DMS79 treated with DMSO at 0.1 percent for 48 hours (cell line): Measurements from ENCODE around the gene LAMC3.
A peak's percentile ranks its signal among the peaks of the same experiment; 100 is the strongest.

ENCODE experiments used
- DNase-seq: peaks from one replicate; lab custom pipeline; 2025; lab: John Stamatoyannopoulos, UW

Gene LAMC3

DNA sequence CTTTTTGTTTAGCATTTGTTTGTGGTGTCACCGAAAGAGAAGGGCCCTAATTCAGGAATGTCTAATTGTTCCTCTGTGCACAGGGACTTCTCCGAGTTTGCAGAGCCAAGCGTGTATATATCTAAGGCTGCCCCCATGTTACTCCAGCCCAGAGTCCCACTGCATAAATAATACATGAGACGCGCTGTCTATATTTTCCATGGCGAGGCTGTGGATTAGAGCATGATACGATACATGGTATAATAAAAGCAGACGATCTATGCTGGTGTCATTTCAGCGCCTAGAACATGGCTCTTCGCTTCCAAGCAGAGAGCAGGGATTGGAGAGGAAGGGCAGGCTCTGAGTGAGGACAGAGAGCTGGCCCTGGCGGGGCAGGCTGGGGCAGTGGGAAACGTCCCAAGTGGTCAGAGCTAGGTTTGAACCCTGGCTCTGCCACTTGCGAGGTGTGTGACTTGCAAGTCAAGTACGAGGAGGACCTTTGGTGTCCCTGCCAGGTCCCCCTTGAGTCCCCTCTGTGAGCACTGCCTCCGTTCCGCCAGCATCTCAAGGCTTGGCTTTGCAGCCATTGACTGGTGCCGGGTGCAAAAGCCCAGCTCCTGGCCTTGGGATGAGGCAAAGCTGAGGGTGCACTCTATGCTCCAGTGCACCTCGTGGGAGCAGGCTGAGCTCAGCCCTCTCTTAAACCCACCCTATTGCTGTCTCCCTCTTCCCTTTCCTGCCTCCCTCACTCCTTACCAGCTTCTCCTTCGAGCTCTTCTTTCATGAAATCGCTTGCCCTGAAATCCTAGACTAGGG lies 29.2 kb upstream of the LAMC3 start:
- DNase-seq, result no peak

DNA sequence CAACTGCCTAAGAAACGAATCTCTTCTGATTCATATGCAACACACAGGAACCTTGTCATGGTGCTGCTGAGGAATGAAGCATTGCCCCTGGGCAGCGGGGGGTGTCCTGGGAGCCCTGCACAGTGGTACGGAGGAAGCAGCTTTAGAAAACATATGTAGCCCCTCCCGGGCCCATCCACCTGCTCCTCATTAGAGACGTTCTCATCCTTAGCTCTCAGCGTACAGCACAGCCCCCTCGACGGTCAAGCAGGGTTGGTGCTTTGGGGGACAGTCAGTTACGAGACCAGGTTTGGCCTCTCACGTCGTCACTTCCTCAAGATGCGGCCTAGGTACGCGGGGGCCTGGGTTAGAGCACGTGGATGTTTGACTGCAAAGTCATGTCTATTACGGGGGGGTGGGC lies 28.4 kb upstream of the LAMC3 start:
- no peak for DNase-seq

DNA sequence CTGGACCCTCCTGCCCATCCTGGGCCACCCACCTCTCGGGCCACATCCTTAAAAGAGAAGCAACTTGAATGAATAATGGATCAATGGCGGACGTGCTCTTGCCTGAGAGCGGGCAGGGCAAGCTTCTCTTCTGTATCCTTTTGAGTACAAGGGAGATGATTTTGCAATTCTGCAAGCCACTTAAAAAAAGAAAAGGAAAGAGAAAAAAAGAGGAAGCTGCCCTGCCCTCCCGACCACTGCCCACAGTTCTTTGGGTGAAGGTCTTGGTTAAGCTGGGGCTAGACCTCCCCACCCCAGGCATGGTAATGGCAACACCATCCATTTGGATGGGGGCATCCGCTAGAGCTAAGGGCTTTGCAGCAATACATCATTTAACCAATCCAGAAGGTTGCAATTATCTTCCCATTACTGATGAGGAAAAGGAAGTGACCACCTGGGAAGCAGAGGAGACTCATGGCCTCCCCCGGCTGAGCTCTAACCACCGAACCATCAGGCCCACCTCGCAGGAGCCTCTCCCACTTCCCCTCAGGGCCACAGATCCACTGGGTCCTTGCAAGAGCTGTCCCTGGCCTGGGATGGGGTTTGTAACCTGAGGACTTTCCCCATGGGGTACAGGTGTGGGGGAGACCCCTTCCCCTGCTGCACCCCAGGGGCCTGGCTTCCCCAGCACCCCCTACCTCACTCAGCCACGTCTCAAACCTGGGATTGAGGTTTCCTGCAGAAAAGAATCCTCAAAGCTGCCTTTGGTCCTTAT lies 27.8 kb upstream of the LAMC3 start:
- no peak for DNase-seq

DNA sequence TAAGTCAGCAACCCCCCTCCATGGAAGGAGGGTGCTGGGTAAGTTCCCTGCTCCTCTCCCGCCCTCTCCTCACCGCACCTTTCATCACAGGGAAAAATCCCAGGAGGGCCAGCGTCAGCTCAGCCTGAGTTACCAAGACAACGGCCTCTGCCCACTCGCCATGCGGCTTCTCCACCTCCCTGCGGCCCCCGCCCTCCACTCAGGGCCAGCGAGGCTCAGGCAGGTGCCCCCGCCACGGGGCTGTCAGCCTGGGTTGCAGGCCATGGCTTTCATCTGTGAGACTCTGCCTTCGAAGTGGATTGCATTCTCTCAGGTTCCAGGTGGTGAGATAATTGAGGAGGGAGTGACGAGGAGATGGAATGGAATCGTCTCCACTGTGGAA lies 27.2 kb upstream of the LAMC3 start:
- peak; percentile 14 for DNase-seq

DNA sequence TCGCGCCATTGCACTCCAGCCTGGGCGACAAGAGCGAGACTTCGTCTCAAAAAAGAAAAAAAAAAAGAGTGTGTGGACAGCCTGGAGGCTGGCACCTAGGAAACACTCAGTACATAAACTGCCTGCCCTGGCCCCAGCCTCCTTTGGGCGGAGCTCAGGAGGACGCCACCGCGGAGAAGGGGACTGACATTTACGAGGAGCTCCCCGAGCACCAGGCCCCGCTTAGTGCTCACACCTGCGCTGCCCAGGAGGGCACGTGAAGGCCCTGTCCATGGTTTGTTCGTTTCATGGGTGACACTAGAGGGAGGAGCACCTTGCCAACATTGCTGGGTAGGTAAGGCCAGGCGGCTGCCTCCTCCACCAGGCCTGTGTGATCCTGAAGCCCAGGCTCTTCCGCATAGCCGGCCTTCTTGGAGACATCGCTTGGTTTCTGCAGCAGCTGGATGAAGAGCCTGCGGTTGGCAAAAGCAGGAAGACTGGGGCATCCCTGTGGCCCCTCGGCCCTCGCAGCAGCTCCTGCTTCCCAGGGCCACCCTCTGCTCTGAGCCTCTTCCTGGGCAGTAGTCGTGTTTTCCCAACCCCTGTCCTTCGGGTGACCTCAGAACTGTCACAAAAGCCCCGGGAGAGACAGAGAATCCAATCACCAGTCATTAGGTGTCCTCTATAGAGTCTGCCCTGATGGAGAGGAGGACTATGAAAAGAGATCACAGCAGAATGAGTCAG lies 26.2 kb upstream of the LAMC3 start:
- DNase-seq, result peak; percentile 43

DNA sequence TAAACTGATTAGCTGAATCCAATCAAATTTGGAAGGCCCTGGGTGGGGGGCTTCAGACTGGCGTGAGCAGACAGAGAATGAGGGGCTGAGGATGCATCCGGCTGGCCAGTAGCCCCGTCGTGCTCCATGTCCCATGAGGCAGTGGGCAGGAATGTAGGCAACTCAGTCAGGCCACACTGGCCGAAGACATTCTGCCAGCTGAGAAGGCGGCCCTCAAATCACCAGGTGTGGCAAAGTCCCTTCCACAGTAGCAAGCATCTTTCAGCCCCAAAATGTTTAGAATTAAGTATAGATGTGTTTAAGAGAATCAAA lies 25.7 kb upstream of the LAMC3 start:
- no peak for DNase-seq

DNA sequence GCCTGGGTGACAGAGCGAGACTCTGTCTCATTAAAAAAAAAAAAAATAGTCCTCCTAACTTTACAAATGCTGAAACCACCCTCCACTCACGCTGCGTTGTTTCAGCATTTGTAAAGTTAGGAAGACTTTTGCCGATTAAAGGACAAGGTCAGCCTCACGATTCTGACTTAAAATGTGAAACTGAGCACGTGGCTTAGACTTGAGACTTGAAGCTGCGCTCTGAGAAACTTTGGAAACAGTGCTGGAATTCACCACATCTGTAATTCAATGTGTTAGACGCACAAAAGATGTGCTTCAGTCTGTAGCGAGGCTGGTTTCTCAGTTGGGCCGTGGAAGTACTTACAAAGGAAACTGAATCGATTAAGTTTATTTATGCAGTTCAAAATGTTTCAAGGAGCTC lies 25.0 kb upstream of the LAMC3 start:
- DNase-seq, result no peak

DNA sequence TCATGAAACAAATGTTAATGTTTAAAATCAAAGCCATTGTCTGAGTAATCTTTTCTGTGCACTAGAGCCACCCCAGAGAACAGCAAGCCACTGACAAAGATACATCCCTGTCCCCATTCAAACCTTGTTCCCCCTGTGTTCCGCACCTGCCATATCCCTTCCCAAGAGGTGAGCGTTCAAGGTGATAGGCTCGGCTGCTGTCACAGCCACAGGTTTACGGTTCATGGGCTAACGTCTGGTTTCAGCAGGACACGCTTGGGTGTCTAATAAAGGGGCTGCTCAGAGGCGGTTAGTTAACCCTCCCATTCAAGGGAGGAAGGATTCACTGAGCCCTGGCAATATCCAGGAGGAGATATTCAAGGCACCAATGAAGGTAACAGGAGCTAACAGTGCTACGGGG lies 24.5 kb upstream of the LAMC3 start:
- DNase-seq, result peak; percentile 72

DNA sequence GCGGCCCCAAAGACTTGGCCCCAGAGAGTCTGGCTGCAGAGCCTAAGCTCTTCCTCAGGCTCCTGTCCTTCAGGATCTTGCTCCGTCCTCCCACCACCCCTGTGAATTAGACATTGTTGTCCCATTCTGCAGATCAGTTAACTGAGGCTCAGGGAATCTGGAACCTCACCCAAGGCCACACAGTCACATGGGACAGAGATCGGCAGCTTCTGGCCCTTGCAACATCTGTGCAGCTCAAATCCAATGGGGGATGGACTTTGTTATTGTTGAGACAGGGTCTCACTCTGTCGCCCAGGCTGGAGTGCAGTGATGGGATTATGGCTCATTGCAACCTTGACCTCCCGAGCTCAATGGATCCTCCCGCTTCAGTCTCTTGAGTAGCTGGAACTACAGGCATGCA lies 23.9 kb upstream of the LAMC3 start:
- DNase-seq, result no peak

DNA sequence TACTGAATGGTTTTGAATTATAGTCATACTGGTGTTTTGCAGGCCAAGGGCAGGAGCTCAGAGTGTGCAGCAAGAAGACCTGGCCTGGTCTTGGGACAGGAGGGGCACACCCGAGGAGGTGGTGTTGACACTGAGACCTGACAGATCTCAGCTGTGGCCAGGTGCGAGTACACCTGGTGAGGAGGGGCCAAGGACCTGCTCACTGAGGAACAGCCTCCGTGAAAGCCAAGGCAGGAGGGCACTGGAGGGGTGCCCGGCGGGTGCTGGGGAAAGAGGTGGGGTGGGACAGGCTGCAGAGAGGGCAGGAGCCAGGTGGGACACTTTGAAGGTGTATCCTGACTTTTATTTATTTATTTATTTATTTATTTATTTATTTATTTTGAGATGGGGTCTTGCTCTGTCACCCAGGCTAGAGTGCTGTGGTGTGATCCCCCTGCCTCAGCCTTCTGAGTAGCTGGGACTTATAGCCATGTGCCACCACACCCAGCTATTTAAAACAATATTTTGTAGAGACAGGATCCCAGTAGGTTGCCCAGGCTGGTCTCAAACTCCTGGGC lies 23.3 kb upstream of the LAMC3 start:
- peak; percentile 6 for DNase-seq

DNA sequence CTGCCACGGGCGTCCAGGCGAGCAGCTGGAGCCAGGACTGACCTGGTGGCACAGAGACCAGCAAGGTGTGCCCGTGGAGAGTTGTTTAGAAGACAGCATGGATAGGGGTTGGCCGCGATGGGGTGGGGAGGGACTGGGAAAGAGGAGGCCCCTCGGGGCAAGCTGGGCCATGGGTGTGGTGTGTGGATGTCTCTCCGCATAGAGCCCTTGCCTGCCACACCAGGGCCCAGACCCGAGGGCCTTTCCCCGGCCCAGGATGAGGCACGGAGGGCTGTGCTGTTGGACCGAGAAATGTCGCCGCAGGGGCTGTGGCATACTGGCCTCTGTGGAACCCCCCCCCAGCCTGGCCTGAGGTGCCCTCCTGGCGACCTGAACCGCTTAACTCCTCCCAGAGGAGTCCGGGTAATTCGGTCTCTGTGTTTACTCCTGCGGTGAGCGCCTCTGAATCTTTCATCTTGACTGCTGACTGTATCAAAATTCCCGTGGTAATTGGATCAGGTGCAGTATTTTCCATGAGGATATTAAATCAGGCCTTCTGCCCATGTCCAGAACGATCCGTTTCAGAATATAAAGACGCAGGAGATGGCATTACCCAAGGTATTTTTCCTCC lies 22.5 kb upstream of the LAMC3 start:
- DNase-seq, result no peak

DNA sequence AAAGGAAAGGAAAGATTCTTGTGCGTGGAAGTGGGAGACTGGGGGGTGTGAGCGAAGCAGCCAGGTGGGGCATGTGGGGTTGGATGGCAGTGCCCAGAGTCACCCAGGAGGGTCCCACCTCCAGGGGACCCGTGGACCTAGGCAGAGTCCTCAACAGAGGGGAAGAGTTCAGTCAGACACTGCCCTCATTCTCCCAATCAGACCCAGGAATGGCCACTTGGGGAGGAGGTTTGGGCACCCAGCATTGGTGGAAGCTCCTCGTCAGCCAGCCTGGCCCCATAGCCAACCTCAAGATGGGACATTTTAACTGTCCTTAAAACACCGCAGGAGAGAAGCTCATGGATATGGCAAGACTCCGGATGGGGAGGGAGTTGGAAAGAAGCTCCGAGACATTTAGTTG lies 21.9 kb upstream of the LAMC3 start:
- no peak for DNase-seq

DNA sequence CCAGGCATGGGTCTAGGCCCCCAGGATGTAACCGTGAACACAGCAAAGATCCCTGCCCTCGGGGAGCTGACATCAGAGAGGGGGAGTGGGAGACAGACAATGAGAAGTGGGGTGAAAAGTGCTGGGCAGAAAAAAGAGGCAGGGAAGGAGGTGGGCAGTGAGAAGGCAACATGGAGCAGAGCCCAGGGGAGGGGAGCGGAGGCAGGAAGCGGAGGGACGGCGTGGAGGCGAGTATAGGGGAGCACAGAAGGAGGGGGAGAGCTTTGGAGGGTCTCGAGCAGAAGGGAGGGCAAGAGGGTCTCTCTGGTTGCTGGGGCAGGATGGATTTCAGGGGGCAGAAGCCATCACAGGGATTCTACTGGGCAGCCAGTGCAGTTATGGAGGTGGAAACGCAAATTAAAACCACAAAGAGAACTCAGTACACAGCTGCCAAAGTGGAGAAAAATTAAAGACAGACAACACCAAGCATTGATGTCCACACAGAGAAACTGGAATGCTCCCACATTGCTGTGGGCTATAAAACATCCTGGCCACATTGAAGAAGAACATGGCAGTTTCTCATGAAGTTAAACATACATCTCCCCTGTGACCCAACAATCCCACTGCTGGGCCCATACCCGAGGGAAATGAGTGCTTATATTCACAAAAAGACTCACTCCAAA lies 21.1 kb upstream of the LAMC3 start:
- no peak for DNase-seq

DNA sequence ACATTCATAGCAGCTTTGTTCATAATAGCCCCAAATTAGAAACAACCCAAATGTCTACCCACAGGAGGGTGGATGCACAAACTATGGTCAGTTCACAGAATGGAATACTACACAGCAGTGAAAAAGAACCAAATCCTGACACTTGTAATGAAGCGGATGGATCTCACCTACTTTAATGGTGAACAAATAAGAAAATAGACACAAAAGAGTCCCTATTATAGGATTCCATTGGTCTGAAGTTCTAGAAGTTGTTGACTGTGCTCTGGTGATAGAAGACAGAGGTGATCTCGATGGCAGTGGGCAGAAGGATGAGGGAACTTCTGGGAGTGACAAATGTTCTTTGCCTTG lies 20.6 kb upstream of the LAMC3 start:
- DNase-seq, result no peak

DNA sequence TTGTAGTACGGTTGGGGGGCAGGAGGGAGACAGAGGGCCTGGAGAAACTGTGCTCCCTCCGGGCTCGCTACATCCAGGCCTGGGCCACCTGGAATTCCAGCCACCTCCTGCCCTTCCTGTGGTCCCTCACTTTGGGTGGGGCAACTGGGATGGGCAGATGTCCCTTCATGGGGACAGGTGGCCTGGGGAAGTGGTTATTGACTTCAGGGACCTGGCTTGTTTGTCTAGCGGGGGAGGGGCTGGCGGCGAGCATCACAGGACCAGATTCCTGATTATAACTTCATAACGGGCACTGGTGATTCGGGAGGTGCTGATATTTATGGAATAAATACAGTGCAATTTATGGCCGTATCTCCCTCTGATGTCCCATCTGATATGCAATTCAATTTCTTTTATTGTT lies 20.1 kb upstream of the LAMC3 start:
- DNase-seq, result no peak

DNA sequence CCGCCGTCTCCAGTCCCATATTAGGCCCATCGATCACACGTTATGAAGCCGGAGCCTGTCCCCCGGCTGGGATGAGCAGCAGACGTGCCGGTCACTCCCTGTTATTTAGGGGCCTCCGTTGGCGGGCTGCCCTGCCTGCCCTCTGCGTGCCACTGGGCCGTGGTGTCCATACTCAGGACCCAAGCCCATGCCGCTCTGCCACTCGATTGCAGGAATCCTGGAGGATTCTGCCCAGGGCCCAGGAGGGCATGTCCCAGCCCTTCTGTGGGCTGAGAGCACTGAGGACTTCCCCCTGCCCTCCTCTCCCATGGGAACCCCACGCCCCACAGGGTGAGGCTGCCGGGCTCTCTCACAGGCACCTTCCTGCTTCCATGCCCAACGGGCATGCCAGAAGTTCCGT lies 19.6 kb upstream of the LAMC3 start:
- DNase-seq, result no peak

DNA sequence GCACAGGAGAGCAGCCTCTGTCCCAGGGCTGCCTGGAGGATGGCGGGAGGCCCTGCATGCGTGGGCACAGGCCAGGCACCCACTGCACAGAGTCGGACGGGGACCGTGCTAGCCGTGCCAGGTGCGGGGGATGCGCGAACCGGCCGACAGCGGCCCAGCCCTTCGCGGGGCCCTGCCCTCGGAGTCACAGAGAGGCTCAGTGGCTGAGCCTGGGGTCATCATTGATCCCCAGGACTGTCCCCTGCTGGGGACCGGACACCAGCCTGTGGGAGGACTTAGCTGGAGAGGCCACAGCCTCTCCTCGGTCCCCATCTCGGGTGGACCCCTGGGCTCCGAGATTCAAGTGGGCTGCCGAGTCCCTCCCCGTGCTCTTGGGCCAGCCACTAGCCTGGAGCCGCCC lies 19.1 kb upstream of the LAMC3 start:
- DNase-seq, result no peak

DNA sequence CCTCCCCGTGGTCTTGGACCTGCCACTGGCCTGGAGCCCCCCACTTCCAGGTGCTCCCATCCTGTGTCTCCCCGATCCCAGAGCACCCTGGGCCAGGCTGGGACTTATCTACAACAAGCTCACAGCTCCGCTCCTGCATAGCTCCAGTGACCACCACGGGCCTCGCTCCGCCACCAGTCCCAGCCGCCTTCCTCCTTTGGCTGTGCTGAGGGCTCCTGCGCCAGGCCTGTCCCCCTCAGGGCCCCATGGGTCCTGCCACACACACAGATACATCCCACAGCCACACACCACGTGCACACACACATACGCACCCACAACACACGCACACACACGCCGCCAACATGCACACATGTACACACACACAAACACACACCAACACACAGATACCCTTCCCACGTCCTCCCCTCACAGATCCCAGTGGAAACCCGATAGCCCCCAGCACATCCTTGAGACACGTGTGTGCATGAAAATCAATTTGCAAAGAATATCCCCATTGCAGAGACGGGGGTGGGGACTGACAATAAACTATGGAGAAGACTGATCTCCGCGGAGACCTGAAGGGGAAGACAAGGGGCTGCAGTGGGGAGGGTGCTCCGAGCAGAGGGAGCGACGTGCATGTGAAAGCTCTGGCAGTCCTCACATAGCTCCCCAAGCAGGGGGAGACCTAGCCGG lies 18.5 kb upstream of the LAMC3 start:
- no peak for DNase-seq

DNA sequence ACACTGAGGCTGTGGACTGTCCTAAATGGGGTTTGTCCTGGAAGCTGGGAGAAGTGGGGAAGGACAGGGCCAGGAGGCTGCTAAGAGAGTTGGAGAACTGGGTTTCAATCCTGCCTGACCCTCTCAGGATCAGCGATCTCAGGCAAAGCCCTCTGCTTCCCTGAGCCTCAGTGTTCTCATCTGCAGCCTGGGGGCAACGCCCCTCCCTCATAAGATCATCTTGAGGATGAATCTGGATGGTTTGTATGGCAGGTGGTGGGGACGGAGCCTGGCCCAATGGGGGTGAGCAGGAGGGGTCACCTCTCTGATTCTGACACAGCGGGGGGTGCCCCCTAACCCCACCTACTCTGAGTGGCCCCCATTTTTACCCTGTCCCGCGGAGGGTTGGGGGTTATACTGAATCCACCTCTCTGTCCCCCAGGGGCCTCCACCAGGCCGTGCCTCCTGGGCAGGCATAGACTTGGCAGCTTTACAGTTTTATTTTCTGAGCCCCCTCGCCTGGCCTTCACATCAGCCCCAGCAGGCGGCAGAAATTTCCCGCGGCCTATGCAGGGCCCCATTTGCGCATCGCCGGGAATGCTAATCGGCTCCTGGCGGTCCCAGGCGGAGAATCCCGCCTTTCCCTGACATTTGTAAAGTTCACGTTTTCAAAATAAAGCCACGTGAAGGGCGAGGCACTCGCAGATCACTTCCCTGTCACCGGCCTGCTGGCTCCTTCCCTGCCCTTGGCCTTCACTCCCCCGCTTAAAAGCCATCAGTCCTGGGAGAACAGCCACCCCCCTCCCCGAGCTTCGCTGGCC lies 17.8 kb upstream of the LAMC3 start:
- DNase-seq, result no peak

DNA sequence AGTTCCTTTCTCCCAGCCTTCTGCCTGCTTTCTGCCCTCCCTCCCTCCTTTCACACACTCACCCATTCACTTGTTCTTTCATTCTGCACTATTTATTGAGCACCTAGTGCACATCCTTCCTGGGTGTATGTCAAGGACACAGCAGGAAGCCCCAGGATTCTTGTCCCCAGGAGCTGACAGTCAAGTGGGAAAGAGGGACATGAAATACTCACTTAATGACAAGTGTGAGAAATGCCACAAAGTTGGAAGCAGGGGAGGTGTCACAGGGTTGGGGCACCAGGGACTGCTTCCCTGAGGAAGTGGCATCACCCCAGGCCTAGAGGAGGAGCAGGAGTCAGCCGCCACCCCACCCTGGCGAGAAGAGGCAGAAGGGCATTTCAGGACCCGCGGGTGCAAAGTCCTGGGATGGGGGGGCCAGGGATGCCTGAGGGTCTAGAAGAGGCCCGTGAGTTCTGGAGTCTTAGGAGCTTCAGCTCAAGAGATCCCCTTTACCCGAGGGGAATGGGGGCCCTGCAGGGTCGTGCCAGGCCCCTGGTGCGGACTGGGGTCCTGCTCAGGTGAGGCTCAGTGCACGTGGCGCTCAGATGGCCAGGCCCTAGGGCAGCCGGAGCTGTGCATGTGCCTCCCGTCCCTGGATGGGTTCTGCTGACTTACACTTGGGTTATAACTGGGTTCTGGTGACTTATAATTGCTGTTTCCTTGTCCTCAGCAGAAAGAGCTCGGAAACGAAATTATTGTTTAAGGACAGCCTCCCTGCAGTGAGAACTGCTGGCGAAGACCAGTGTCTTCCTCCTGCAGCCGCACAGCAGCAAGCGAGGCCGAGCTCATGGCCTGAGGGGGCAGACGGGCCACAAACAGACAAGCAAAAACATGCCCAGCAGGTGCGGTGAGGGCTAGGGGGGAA lies 16.9 kb upstream of the LAMC3 start:
- no peak for DNase-seq
